ENCODE results near the gene INPP4B.

DNA sequence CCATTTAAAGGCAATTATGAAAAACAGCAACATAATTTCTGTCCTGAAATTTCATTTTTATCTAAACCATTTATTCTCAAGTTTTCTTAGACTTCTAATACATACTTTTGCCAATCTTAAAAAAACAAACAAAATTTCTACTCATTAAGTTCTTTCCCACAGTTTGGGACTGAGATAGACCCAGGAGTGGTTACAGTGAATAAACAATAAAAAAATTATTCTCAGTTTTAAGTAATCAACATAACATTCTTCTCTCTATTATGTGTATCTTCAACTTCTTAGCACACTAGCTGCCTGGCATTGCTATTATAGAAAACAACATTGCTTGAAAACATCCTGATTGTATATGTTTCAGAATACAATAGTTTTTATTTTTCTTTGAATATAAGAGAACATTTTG is 676.9 kb downstream of the INPP4B start:
- TF ChIP-seq, protein P1, sequence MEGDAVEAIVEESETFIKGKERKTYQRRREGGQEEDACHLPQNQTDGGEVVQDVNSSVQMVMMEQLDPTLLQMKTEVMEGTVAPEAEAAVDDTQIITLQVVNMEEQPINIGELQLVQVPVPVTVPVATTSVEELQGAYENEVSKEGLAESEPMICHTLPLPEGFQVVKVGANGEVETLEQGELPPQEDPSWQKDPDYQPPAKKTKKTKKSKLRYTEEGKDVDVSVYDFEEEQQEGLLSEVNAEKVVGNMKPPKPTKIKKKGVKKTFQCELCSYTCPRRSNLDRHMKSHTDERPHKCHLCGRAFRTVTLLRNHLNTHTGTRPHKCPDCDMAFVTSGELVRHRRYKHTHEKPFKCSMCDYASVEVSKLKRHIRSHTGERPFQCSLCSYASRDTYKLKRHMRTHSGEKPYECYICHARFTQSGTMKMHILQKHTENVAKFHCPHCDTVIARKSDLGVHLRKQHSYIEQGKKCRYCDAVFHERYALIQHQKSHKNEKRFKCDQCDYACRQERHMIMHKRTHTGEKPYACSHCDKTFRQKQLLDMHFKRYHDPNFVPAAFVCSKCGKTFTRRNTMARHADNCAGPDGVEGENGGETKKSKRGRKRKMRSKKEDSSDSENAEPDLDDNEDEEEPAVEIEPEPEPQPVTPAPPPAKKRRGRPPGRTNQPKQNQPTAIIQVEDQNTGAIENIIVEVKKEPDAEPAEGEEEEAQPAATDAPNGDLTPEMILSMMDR (conservative IDR thresholded peaks at IDR 0.05): no peak
- TF ChIP-seq EZH2 (IDR thresholded peaks at IDR 0.05; ENCODE audit: low read depth): no peak
